ENCODE data around the gene CNPY3.
"Not testable (repeated sequence)": the region's sequence is repeated elsewhere in the genome, so short reads cannot be mapped to it uniquely, and the experiment has no call there.

CNPY3 gene

GRCh38 chr6:42928986-42929820 is at the start of gene CNPY3:
Gene CNPY3, plus strand, starts transcription at chr6:42929480. Its CDS starts 91 bp downstream, at chr6:42929571.
- peaks cover 14% of the 10 kb centered on the region for H3K36me3 ChIP-seq (ENCODE audit: insufficient read depth, low read length)
- H3K4me1 ChIP-seq (ENCODE audit: insufficient read depth, low read length, severe bottlenecking), result peaks cover 32% of the 10 kb centered on the region
- H2AFZ ChIP-seq (ENCODE audit: low read length), result no peak within 1 kb of the TSS
- H3K27me3 ChIP-seq (ENCODE audit: insufficient read depth, low read length), result no peaks in the 10 kb centered on the region
- no peaks in the 10 kb centered on the region; the same call in 1 of the 2 replicates for H4K20me1 ChIP-seq (ENCODE audit: insufficient read depth, low read length)
- H3F3A ChIP-seq (ENCODE audit: insufficient read depth, low read length), result no peaks in the 10 kb centered on the region
- peak within 1 kb of the TSS; percentile 80 for H3K9ac ChIP-seq (ENCODE audit: low read length)
- no peaks in the 10 kb centered on the region for H3K9me2 ChIP-seq (ENCODE audit: low read depth, low read length)
- peak within 1 kb of the TSS; percentile 73 for H3K4me3 ChIP-seq (ENCODE audit: low read depth, low read length, poor library complexity, severe bottlenecking)
- no peaks in the 10 kb centered on the region for H3K9me3 ChIP-seq (ENCODE audit: low read length)
- H3K27ac ChIP-seq (ENCODE audit: low read depth, low read length, poor library complexity, severe bottlenecking), result peak within 1 kb of the TSS; percentile 97
- H3K79me2 ChIP-seq (ENCODE audit: insufficient read depth, low read length), result peaks cover 9% of the 10 kb centered on the region
- H3K4me2 ChIP-seq (ENCODE audit: low read length), result peak within 1 kb of the TSS; percentile 90
- TF ChIP-seq CTCF (IDR thresholded peaks at IDR 0.05; ENCODE audit: low read length) (no peak), EZH2 (IDR thresholded peaks at IDR 0.05; ENCODE audit: borderline replicate concordance, low read length) (no peak)

- H3K4me3 ChIP-seq (ENCODE audit: low read depth, low read length, poor library complexity, severe bottlenecking), result peak overlapping the region; percentile 93
- H3K27ac ChIP-seq (ENCODE audit: low read depth, low read length, poor library complexity, severe bottlenecking), result peak overlapping the region; percentile 93
- peak overlapping the region; percentile 92 for H3K9ac ChIP-seq (ENCODE audit: low read length)
- peaks cover 45% of the 10 kb centered on the region for H3K36me3 ChIP-seq (ENCODE audit: insufficient read depth, low read length)
- H3K27me3 ChIP-seq (ENCODE audit: insufficient read depth, low read length); H4K20me1 ChIP-seq (ENCODE audit: insufficient read depth, low read length); H3K9me3 ChIP-seq (ENCODE audit: low read length); H3F3A ChIP-seq (ENCODE audit: insufficient read depth, low read length); H3K9me2 ChIP-seq (ENCODE audit: low read depth, low read length); H2AFZ ChIP-seq (ENCODE audit: low read length): not testable (repeated sequence)
- H3K4me2 ChIP-seq (ENCODE audit: low read length), result peak overlapping the region; percentile 80
- H3K79me2 ChIP-seq (ENCODE audit: insufficient read depth, low read length), result peaks cover 21% of the 10 kb centered on the region
- H3K4me1 ChIP-seq (ENCODE audit: insufficient read depth, low read length, severe bottlenecking), result peaks cover 30% of the 10 kb centered on the region
Observed at GRCh38 chr6:42880240-42880817, 49.0 kb upstream of the CNPY3 start.

GRCh38 chr6:42880871-42881270 is 48.4 kb upstream of the CNPY3 start:
- Histone ChIP-seq H3K4me1 (ENCODE audit: insufficient read depth, low read length, severe bottlenecking) (peaks cover 30% of the 10 kb centered on the region), H3K27ac (ENCODE audit: low read depth, low read length, poor library complexity, severe bottlenecking) (peak overlapping the region; percentile 93), H3K9ac (ENCODE audit: low read length) (peak overlapping the region; percentile 92), H3K4me2 (ENCODE audit: low read length) (peak overlapping the region; percentile 80), H3K79me2 (ENCODE audit: insufficient read depth, low read length) (peaks cover 21% of the 10 kb centered on the region), H3K36me3 (ENCODE audit: insufficient read depth, low read length) (peaks cover 51% of the 10 kb centered on the region), H3K4me3 (ENCODE audit: low read depth, low read length, poor library complexity, severe bottlenecking) (peak overlapping the region; percentile 93)
- not testable (repeated sequence) for H3F3A ChIP-seq (ENCODE audit: insufficient read depth, low read length); H2AFZ ChIP-seq (ENCODE audit: low read length); H3K9me2 ChIP-seq (ENCODE audit: low read depth, low read length); H4K20me1 ChIP-seq (ENCODE audit: insufficient read depth, low read length); H3K9me3 ChIP-seq (ENCODE audit: low read length); H3K27me3 ChIP-seq (ENCODE audit: insufficient read depth, low read length)
- TF ChIP-seq CTCF (IDR thresholded peaks at IDR 0.05; ENCODE audit: low read length), result peak; percentile 33; the same call in 1 of the 2 replicates
